H1 (cell line): ENCODE results near the gene COL25A1.

Experiments
- CHD2 ChIP-seq: IDR thresholded peaks from 2 replicates; pipeline ENCODE4 v1.6.1; 2012; ENCODE audit warnings: low read length, improper control_type of control experiment
- CTCF ChIP-seq, 3 experiments: IDR thresholded peaks; 1 replicate in 2 of 3; 2 replicates in 1 of 3; pipeline versions ENCODE4 v1.5.1 to v1.6.1; 2011; ENCODE audit warnings: low read length in 3 of 3, mild to moderate bottlenecking in 3 of 3, inconsistent platforms in 2 of 3, low read depth in 1 of 3, moderate library complexity in 1 of 3; ENCODE audit not compliant: insufficient read depth in 1 of 3; ENCODE audit errors: control extremely low read depth in 1 of 3
- EGR1 ChIP-seq: IDR thresholded peaks from 2 replicates; pipeline ENCODE4 v1.6.1; 2011; ENCODE audit warnings: low read depth, low read length, borderline replicate concordance
- EP300 ChIP-seq, 2 experiments: IDR thresholded peaks; 1 replicate in 1 of 2; 2 replicates in 1 of 2; pipeline ENCODE4 v1.6.1; 2011 to 2012; ENCODE audit warnings: low read depth in 2 of 2, low read length in 2 of 2, mild to moderate bottlenecking in 2 of 2, borderline replicate concordance in 1 of 2, inconsistent platforms in 1 of 2, moderate library complexity in 1 of 2
- FOSL1 ChIP-seq: IDR thresholded peaks from 2 replicates; pipeline ENCODE4 v1.6.1; 2011; ENCODE audit warnings: mild to moderate bottlenecking, low read depth, low read length, moderate library complexity; ENCODE audit not compliant: insufficient read depth
- POLR2AphosphoS5 ChIP-seq: IDR thresholded peaks from 2 replicates; pipeline ENCODE4 v1.6.1; 2011; ENCODE audit warnings: low read depth, low read length
- RFX5 ChIP-seq: IDR thresholded peaks from 2 replicates; pipeline ENCODE4 v1.6.1; 2011; ENCODE audit warnings: low read depth, low read length, improper control_type of control experiment, borderline replicate concordance
- SIX5 ChIP-seq: IDR thresholded peaks from 2 replicates; pipeline ENCODE4 v1.6.1; 2011; ENCODE audit warnings: mild to moderate bottlenecking, low read depth, low read length
- SUZ12 ChIP-seq: fragments of 200-600 bp; sonication (generic); IDR thresholded peaks from 2 replicates; pipeline ENCODE4 v1.6.1; 2012; ENCODE audit warnings: mild to moderate bottlenecking, inconsistent platforms, low read length, moderate library complexity, mixed read lengths

- TF ChIP-seq CTCF (IDR thresholded peaks at IDR 0.05; ENCODE audit: control extremely low read depth in 1 of 3, insufficient read depth in 1 of 3, low read depth in 1 of 3, low read length in 3 of 3) (no peak), FOSL1 (no peak), SIX5 (no peak), SUZ12 (no peak), RFX5 (no peak), POLR2AphosphoS5 (no peak), EGR1 (no peak), EP300 (IDR thresholded peaks at IDR 0.05; ENCODE audit: borderline replicate concordance in 1 of 2, low read depth in 2 of 2, low read length in 2 of 2) (no peak), CHD2 (no peak)
Measured at GRCh38 chr4:108874806-108875205, 427.7 kb downstream of the COL25A1 start.
